Ureter (tissue), 1 donor: ENCODE measurements around the gene TROAP. TPM values are rescaled to one million over a fixed set of nuclear protein-coding genes. Genes with fewer than 3 reads are reported as not detected.
"Not testable (repeated sequence)": the region's sequence is repeated elsewhere in the genome, so short reads cannot be mapped to it uniquely, and the experiment has no call there.

ENCODE experiments used
- DNase-seq: peaks from one replicate; pipeline ENCODE4 v3.0.0-alpha.2; 2020; ENCODE audit warnings: low spot score
- total RNA-seq: library from RNA; stranded (reverse); gene quantifications from one replicate; pipeline ENCODE4 v1.2.4, GENCODE V29; 2023
- donor health status: DM: yes; HTN: yes; CAD: no.

The TROAP gene
- total RNA-seq, 1 donor from 2014 or later = 1.3 TPM

- DNase-seq = peak; percentile 88
Measured at GRCh38 chr12:49366652-49367380, 43.8 kb downstream of the TROAP start.

GRCh38 chr12:49367381-49368239, 44.6 kb downstream of the TROAP start, which contains the start of gene SPATS2:
Gene SPATS2 (plus strand): TSS chr12:49367462. CDS start chr12:49461013, 93,551 bp downstream.
- DNase-seq = peak; percentile 93

- no peak for DNase-seq
Measured at GRCh38 chr12:49368240-49368600, 45.2 kb downstream of the TROAP start.

- DNase-seq = no peak
Measured at GRCh38 chr12:49369411-49370145, 46.5 kb downstream of the TROAP start.

GRCh38 chr12:49370539-49370938, 47.5 kb downstream of the TROAP start:
- no peak for DNase-seq

GRCh38 chr12:49375406-49375805, 52.4 kb downstream of the TROAP start:
- no peak for DNase-seq

- DNase-seq = no peak
Measured at GRCh38 chr12:49377386-49377785, 54.3 kb downstream of the TROAP start.

- DNase-seq = not testable (repeated sequence)
Measured at GRCh38 chr12:49380184-49380583, 57.1 kb downstream of the TROAP start.

Other genes with a start within 250 kb of the TROAP start
- gene DHH, start 228.5 kb upstream of the TROAP start, total RNA-seq = 0.70 TPM
- gene LMBR1L, start 212.4 kb upstream of the TROAP start, total RNA-seq = 85.7 TPM
- gene TUBA1B, start 191.9 kb upstream of the TROAP start, total RNA-seq = 496 TPM
- gene TUBA1A, start 134.2 kb upstream of the TROAP start, total RNA-seq = 107 TPM
- gene TUBA1C, start 58.2 kb upstream of the TROAP start, total RNA-seq = 201 TPM
- 1.7 TPM for gene PRPH, start 28.1 kb upstream of the TROAP start, total RNA-seq
- not detected for gene C1QL4, start 13.9 kb downstream of the TROAP start, total RNA-seq
- gene DNAJC22, start 23.6 kb downstream of the TROAP start, total RNA-seq = 0.16 TPM
- 20.0 TPM for gene SPATS2, start 44.2 kb downstream of the TROAP start, total RNA-seq
- gene KCNH3, start 215.8 kb downstream of the TROAP start, total RNA-seq = 1.1 TPM
- 55.4 TPM for gene MCRS1, start 244.9 kb downstream of the TROAP start, total RNA-seq